Spleen (tissue), 7 donors: ENCODE measurements around the gene FBXW5.

Experiments
- POLR2A ChIP-seq, 3 donors: fragments of 450-650 bp; IDR thresholded peaks; one replicate each; pipeline ENCODE4 v1.5.1; 2017; ENCODE audit warnings: antibody characterized with exemption in 3 of 3, mild to moderate bottlenecking in 1 of 3
- TF ChIP-seq, protein P1 (sequence below), 11 experiments: fragments of 200-600 bp in 7 of 11; fragments of 450-650 bp in 4 of 11; sonication (generic) in 4 of 11; IDR thresholded peaks in 8 of 11; conservative IDR thresholded peaks in 3 of 11; 1 replicate in 7 of 11; 2 replicates in 4 of 11; pipeline versions ENCODE4 v1.4.0 to v1.8.0; 2016 to 2021; ENCODE audit warnings: antibody characterized with exemption in 11 of 11, inconsistent platforms in 4 of 11, mild to moderate bottlenecking in 1 of 11
- donor health status: DM: no; HTN: no; CAD: no; lungs with moderate emphysema.
- donor health status: DM: no; HTN: no; CAD: no.
- donor health status: DM: no; HTN: no; CAD: no.

DNA sequence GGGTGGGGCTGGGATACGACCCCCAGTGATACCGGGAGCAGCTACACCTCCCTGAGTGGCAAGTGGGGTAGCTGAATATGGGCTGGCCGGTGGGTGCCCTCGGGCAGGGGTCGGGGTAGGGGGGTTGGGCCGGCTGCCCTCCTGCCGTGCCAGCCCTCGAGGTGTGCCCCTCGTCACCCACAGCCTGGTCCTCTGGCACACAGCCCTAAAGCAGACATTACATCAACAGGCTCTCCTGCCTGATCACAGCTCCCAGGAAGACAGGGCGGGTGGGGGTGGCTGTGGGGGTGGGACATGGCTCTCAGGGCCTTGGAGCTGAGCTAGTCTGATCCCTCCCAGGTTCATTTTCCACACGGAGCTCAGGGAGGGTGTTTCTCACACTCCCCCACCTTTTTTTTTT lies 23.2 kb downstream of the FBXW5 start:
- TF ChIP-seq, protein P1, sequence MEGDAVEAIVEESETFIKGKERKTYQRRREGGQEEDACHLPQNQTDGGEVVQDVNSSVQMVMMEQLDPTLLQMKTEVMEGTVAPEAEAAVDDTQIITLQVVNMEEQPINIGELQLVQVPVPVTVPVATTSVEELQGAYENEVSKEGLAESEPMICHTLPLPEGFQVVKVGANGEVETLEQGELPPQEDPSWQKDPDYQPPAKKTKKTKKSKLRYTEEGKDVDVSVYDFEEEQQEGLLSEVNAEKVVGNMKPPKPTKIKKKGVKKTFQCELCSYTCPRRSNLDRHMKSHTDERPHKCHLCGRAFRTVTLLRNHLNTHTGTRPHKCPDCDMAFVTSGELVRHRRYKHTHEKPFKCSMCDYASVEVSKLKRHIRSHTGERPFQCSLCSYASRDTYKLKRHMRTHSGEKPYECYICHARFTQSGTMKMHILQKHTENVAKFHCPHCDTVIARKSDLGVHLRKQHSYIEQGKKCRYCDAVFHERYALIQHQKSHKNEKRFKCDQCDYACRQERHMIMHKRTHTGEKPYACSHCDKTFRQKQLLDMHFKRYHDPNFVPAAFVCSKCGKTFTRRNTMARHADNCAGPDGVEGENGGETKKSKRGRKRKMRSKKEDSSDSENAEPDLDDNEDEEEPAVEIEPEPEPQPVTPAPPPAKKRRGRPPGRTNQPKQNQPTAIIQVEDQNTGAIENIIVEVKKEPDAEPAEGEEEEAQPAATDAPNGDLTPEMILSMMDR (IDR thresholded peaks at IDR 0.05 in 8 of 11, conservative IDR thresholded peaks at IDR 0.05 in 3 of 11), result no peak
- no peak for TF ChIP-seq POLR2A (IDR thresholded peaks at IDR 0.05)
